Skin epidermis (tissue), 12 donors: ENCODE results near the gene CORO1C.

Experiments
- H3K27ac ChIP-seq, 21 experiments: fragments of 200-600 bp; sonication (generic) in 11 of 21; one replicate each; pipeline ENCODE4 v1.5.0; 2020; ENCODE audit warnings: mild to moderate bottlenecking in 3 of 21, inconsistent platforms in 2 of 21, moderate library complexity in 2 of 21
- H3K4me3 ChIP-seq, 7 experiments: fragments of 200-600 bp; sonication (generic) in 2 of 7; one replicate each; pipeline ENCODE4 v1.5.0; 2020; ENCODE audit warnings: inconsistent platforms in 2 of 7, mild to moderate bottlenecking in 2 of 7, moderate library complexity in 1 of 7

CORO1C gene

GRCh38 chr12:108685469-108686260, 45.7 kb downstream of the CORO1C start:
- no peak overlapping the region for H3K4me3 ChIP-seq
- peak overlapping the region in 5 of 21 experiments; percentile 0 to 61 (median 17) for H3K27ac ChIP-seq

GRCh38 chr12:108683906-108684556, 47.3 kb downstream of the CORO1C start:
- H3K27ac ChIP-seq = no peak overlapping the region
- H3K4me3 ChIP-seq = no peak overlapping the region

- Histone ChIP-seq H3K27ac (no peak overlapping the region), H3K4me3 (no peak overlapping the region)
Observed at GRCh38 chr12:108681317-108681716, 50.0 kb downstream of the CORO1C start.

- no peak overlapping the region for H3K27ac ChIP-seq
- no peak overlapping the region for H3K4me3 ChIP-seq
Observed at GRCh38 chr12:108679106-108679681, 52.1 kb downstream of the CORO1C start.

GRCh38 chr12:108678104-108678730, 53.1 kb downstream of the CORO1C start:
- no peak overlapping the region for H3K27ac ChIP-seq
- H3K4me3 ChIP-seq = no peak overlapping the region

GRCh38 chr12:108677381-108677780, 53.9 kb downstream of the CORO1C start:
- Histone ChIP-seq H3K27ac (no peak overlapping the region), H3K4me3 (no peak overlapping the region)

- Histone ChIP-seq H3K27ac (peak overlapping the region in 1 of 21 experiments; percentile 12), H3K4me3 (no peak overlapping the region)
Observed at GRCh38 chr12:108676707-108677106, 54.6 kb downstream of the CORO1C start.

GRCh38 chr12:108675792-108676191, 55.5 kb downstream of the CORO1C start:
- H3K4me3 ChIP-seq = no peak overlapping the region
- H3K27ac ChIP-seq = no peak overlapping the region

GRCh38 chr12:108672054-108672453, 59.3 kb downstream of the CORO1C start:
- H3K27ac ChIP-seq = no peak overlapping the region
- H3K4me3 ChIP-seq = no peak overlapping the region

GRCh38 chr12:108671110-108671509, 60.2 kb downstream of the CORO1C start:
- Histone ChIP-seq H3K27ac (no peak overlapping the region), H3K4me3 (no peak overlapping the region)

- H3K4me3 ChIP-seq = no peak overlapping the region
- H3K27ac ChIP-seq = peak overlapping the region in 1 of 21 experiments; percentile 18
Observed at GRCh38 chr12:108670066-108670631, 61.2 kb downstream of the CORO1C start.

GRCh38 chr12:108668542-108668941, 62.8 kb downstream of the CORO1C start:
- Histone ChIP-seq H3K4me3 (no peak overlapping the region), H3K27ac (peak overlapping the region in 8 of 21 experiments; percentile 19 to 66 (median 44))

GRCh38 chr12:108668063-108668462, 63.3 kb downstream of the CORO1C start:
- Histone ChIP-seq H3K4me3 (no peak overlapping the region), H3K27ac (peak overlapping the region in 12 of 21 experiments; percentile 1 to 66 (median 33))

GRCh38 chr12:108667349-108667748, 64.0 kb downstream of the CORO1C start:
- Histone ChIP-seq H3K27ac (peak overlapping the region in 11 of 21 experiments; percentile 1 to 66 (median 42)), H3K4me3 (no peak overlapping the region)

- H3K27ac ChIP-seq = peak overlapping the region in 7 of 21 experiments; percentile 20 to 81 (median 60)
- no peak overlapping the region for H3K4me3 ChIP-seq
Observed at GRCh38 chr12:108666401-108666881, 64.9 kb downstream of the CORO1C start.

- no peak overlapping the region for H3K4me3 ChIP-seq
- H3K27ac ChIP-seq = peak overlapping the region in 17 of 21 experiments; percentile 11 to 82 (median 56)
Observed at GRCh38 chr12:108665608-108666202, 65.6 kb downstream of the CORO1C start.

- peak overlapping the region in 20 of 21 experiments; percentile 25 to 91 (median 70) for H3K27ac ChIP-seq
- H3K4me3 ChIP-seq = no peak overlapping the region
Observed at GRCh38 chr12:108664338-108665258, 66.7 kb downstream of the CORO1C start.

- Histone ChIP-seq H3K27ac (peak overlapping the region in 19 of 21 experiments; percentile 25 to 91 (median 70)), H3K4me3 (no peak overlapping the region)
Observed at GRCh38 chr12:108663324-108664015, 67.8 kb downstream of the CORO1C start.
